ENCODE measurements around the gene CCL2.

DNA sequence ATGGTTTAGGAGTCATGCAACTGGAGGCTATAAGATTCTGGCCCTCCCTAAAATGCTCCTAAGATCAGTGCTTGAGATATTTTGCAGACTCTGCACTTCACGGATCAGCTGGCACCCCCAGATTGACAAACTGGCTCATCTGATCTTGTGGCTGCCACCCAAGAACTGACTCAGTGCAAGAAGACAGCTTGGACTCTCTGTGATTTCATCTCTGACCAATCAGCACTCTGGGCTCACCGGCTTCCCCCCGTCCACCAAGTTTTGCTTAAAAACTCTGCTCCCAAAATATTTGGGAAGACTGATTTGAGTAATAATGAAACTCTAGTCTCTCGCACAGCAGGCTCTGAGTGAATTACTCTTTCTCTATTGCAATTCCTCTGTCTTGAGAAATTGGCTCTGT is 26.3 kb upstream of the CCL2 start:
- TF ChIP-seq, protein P1, sequence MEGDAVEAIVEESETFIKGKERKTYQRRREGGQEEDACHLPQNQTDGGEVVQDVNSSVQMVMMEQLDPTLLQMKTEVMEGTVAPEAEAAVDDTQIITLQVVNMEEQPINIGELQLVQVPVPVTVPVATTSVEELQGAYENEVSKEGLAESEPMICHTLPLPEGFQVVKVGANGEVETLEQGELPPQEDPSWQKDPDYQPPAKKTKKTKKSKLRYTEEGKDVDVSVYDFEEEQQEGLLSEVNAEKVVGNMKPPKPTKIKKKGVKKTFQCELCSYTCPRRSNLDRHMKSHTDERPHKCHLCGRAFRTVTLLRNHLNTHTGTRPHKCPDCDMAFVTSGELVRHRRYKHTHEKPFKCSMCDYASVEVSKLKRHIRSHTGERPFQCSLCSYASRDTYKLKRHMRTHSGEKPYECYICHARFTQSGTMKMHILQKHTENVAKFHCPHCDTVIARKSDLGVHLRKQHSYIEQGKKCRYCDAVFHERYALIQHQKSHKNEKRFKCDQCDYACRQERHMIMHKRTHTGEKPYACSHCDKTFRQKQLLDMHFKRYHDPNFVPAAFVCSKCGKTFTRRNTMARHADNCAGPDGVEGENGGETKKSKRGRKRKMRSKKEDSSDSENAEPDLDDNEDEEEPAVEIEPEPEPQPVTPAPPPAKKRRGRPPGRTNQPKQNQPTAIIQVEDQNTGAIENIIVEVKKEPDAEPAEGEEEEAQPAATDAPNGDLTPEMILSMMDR (conservative IDR thresholded peaks at IDR 0.05; ENCODE audit: low read depth in 2 of 2), result no peak
- TF ChIP-seq, protein P2, sequence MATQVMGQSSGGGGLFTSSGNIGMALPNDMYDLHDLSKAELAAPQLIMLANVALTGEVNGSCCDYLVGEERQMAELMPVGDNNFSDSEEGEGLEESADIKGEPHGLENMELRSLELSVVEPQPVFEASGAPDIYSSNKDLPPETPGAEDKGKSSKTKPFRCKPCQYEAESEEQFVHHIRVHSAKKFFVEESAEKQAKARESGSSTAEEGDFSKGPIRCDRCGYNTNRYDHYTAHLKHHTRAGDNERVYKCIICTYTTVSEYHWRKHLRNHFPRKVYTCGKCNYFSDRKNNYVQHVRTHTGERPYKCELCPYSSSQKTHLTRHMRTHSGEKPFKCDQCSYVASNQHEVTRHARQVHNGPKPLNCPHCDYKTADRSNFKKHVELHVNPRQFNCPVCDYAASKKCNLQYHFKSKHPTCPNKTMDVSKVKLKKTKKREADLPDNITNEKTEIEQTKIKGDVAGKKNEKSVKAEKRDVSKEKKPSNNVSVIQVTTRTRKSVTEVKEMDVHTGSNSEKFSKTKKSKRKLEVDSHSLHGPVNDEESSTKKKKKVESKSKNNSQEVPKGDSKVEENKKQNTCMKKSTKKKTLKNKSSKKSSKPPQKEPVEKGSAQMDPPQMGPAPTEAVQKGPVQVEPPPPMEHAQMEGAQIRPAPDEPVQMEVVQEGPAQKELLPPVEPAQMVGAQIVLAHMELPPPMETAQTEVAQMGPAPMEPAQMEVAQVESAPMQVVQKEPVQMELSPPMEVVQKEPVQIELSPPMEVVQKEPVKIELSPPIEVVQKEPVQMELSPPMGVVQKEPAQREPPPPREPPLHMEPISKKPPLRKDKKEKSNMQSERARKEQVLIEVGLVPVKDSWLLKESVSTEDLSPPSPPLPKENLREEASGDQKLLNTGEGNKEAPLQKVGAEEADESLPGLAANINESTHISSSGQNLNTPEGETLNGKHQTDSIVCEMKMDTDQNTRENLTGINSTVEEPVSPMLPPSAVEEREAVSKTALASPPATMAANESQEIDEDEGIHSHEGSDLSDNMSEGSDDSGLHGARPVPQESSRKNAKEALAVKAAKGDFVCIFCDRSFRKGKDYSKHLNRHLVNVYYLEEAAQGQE (IDR thresholded peaks at IDR 0.05; ENCODE audit: unreplicated experiment), result no peak
- TF ChIP-seq EZH2 (IDR thresholded peaks at IDR 0.05; ENCODE audit: low read depth, unreplicated experiment) (no peak), CREB1 (CRISPR knock-in tag; IDR thresholded peaks at IDR 0.05; ENCODE audit: low read depth) (no peak), POLR2AphosphoS5 (IDR thresholded peaks at IDR 0.05; ENCODE audit: low read depth) (no peak), JUNB (IDR thresholded peaks at IDR 0.05; ENCODE audit: unreplicated experiment) (no peak), ZNF331 (CRISPR knock-in tag; IDR thresholded peaks at IDR 0.05; ENCODE audit: low read depth) (no peak)

Measured in GM23338 (cell line).